RWPE1 (cell line): ENCODE measurements around the gene MCM7.

Experiments used
- CTCF ChIA-PET: fragments of 350-600 bp; sonication (Branson Sonifier 250); formaldehyde crosslinking; extraction: SDS; loops from one replicate; lab custom pipeline; 2021; lab: Yijun Ruan, JAX
- POLR2A ChIA-PET: fragments of 400-600 bp; formaldehyde crosslinking; extraction: SDS; loops from one replicate; lab custom pipeline; 2020; ENCODE audit warnings: antibody characterized with exemption; ENCODE audit not compliant: low non-redundant PET; lab: Yijun Ruan, JAX
- DNase-seq: peaks from one replicate; pipeline ENCODE4 v3.0.0; 2012; ENCODE audit warnings: low spot score
- H3K27ac ChIP-seq: fragments of 450-650 bp; 2 replicates; pipeline ENCODE4 v1.5.1; 2017
- TF ChIP-seq, protein P1 (sequence below): fragments of 450-650 bp; conservative IDR thresholded peaks from 2 replicates; pipeline ENCODE4 v1.5.1; 2017; ENCODE audit warnings: low read depth, mild to moderate bottlenecking

MCM7 gene

DNA sequence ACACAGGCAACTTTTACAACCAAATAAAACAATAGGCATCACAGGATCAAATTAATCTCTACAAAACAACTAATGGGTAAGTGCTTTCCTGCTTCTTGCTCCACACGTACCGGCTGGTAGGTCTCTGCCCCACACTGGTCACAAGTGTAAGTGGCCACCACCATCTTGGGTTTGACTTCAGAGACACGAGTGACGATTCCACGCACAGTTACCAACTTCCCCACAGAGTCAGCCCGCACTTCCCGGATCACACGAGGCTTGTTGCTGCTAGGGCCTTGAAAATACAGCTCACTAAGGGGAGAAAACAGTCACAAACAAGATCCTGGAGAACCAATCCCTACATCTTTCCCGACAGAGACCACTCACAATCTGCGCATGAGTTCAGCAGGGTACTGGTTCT, 2.3 kb downstream of the MCM7 start:
- ChIA-PET POLR2A (interaction anchor here (0.6 kb wide), 1 partner anchor 27 kb away, joined by 3 read pairs; no protein-coding TSS in a partner anchor), CTCF (interaction anchor here (0.7 kb wide), 1 partner anchor 607 kb away, joined by 3 read pairs; the partner anchor contains the start of gene POP7)
- TF ChIP-seq, protein P1, sequence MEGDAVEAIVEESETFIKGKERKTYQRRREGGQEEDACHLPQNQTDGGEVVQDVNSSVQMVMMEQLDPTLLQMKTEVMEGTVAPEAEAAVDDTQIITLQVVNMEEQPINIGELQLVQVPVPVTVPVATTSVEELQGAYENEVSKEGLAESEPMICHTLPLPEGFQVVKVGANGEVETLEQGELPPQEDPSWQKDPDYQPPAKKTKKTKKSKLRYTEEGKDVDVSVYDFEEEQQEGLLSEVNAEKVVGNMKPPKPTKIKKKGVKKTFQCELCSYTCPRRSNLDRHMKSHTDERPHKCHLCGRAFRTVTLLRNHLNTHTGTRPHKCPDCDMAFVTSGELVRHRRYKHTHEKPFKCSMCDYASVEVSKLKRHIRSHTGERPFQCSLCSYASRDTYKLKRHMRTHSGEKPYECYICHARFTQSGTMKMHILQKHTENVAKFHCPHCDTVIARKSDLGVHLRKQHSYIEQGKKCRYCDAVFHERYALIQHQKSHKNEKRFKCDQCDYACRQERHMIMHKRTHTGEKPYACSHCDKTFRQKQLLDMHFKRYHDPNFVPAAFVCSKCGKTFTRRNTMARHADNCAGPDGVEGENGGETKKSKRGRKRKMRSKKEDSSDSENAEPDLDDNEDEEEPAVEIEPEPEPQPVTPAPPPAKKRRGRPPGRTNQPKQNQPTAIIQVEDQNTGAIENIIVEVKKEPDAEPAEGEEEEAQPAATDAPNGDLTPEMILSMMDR, result no peak
- no peak for DNase-seq
- peak overlapping the region; percentile 98 for H3K27ac ChIP-seq

DNA sequence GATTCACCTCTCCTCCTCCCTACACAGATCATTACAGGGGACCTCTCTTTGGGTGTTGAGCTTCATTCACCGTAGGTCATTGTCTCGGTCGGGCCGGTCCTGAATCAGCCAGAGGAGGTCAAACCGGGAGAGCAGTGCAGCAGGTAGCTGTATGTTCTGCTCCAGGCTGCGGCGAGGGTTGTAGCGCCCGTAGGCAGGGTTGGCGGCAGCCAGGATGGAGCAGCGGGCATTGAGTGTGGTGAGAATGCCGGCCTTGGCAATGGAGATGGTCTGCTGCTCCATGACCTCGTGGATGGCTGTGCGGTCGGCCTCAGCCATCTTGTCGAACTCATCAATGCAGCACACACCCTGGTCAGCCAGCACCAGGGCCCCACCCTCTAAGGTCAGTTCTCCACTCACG, 5.5 kb downstream of the MCM7 start:
- DNase-seq, result no peak
- peak overlapping the region; percentile 48 for H3K27ac ChIP-seq
- ChIA-PET CTCF (no interaction called here), POLR2A (no interaction called here)
- TF ChIP-seq, protein P1, result no peak

DNA sequence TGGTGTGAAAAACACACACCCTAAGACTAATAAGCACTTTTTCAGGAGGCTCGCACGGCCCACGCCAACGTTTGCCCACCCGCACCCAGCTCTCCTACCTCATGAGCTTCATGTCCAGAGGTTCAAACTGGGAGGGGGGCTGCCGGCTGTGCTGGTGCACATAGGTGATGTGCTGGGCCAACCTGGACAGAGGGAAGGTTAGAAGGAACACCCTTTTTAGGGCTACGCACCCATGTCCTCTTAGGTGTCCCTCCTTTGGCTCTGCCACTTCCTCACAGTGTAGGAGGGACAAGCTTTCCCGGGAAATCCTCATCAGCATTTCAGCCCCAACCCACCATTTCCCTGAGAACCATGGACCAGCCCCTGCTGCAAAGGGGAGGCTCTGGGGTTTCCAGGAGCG, 5.9 kb downstream of the MCM7 start:
- ChIA-PET CTCF (no interaction called here), POLR2A (no interaction called here)
- DNase-seq, result no peak
- peak overlapping the region; percentile 48 for H3K27ac ChIP-seq
- TF ChIP-seq, protein P1, result no peak

DNA sequence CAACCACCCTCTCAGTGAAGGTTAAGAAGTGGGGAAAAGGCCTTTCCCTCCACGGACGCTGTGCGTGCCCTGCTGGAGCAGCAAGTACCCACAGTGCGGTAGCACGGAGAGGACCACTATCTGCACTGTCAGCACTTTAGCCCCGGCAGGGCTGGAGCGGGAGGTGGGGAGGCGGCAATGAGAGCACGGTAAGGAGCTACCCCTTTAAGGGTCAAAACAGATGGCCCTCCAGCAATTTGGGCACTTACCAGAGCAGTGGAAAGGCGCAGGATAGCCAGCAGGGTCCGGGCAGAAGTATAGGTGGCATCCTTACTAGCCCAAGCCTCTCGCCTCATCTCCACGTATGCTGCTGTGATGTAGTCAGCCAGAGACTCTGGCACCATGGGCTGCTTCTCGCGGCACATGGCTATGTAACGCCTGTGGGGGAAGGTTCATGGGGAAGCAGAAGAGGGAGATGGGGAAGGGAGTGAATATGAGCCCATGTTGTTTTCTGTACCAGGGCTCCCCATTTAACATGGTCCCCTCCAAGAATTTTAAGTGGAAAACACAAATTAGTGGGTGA, 7.2 kb downstream of the MCM7 start:
- ChIA-PET CTCF (interaction anchor here (0.7 kb wide), 1 partner anchor 10 kb away, joined by 3 read pairs; no protein-coding TSS in a partner anchor), POLR2A (no interaction called here)
- no peak for DNase-seq
- peak overlapping the region; percentile 58 for H3K27ac ChIP-seq
- TF ChIP-seq, protein P1, result no peak

DNA sequence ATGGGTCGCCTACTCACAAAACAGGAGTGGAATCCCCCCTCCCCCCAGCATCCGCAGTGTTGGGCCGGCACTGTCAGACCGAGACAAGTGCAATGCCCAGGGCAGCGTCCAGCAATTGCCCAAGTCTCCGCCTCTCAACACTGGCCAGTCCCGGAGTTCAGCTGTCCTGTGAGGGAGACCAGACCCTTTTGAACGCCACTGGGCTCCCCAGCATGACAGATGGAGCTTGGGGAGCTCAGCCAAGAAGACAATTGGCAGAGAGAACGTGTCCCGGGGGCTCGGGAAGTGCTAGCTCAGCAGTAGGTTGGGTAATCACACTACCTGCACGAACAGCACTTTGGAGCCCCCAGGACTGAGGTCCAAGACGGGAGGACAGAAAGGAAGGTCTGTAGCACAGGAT, 7.7 kb downstream of the MCM7 start:
- DNase-seq, result no peak
- ChIA-PET CTCF (interaction anchor here (0.7 kb wide), 1 partner anchor 10 kb away, joined by 3 read pairs; no protein-coding TSS in a partner anchor), POLR2A (no interaction called here)
- TF ChIP-seq, protein P1, result no peak
- peak overlapping the region; percentile 58 for H3K27ac ChIP-seq

DNA sequence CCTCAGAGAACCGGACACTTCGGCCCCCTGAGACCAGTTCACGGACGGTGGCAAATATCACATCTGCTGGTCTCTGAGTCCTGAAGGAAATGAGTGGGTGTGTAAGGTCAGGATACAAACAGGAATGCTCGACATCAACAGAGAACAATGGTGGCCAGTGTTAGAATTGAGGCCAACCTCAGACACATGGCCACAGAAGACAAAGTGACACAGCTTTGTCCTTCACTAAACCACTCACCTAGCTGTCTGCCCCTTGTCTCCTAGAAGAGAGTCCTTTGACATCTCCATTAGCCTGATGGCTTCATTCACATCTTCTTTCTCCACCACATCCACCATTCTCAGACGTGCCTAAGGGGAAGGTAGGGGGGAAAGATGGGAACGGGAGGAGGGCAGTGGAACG, 8.1 kb downstream of the MCM7 start:
- CTCF ChIA-PET, result interaction anchor here (0.7 kb wide), 2 partner anchors 11 to 128 kb away, joined by 3 read pairs; no protein-coding TSS in a partner anchor
- TF ChIP-seq, protein P1, result no peak
- peak overlapping the region; percentile 58 for H3K27ac ChIP-seq
- POLR2A ChIA-PET, result no interaction called here
- DNase-seq, result no peak
